Activated naive CD8-positive, alpha-beta T cell (primary cell): ENCODE measurements around the gene UBFD1.
A peak's percentile ranks its signal among the peaks of the same experiment; 100 is the strongest.

Experiments
- H3K27ac Mint-ChIP-seq: one replicate; pipeline ENCODE4 v1.8.0; 2021; ENCODE audit warnings: mixed read lengths
- H3K27me3 Mint-ChIP-seq: one replicate; pipeline ENCODE4 v1.8.0; 2021; ENCODE audit warnings: mixed read lengths
- H3K36me3 Mint-ChIP-seq: one replicate; pipeline ENCODE4 v1.8.0; 2021; ENCODE audit warnings: mixed read lengths
- H3K4me1 Mint-ChIP-seq: one replicate; pipeline ENCODE4 v1.8.0; 2021; ENCODE audit warnings: low read depth, mixed read lengths
- H3K4me3 Mint-ChIP-seq: one replicate; pipeline ENCODE4 v1.8.0; 2021; ENCODE audit warnings: mild to moderate bottlenecking, mixed read lengths
- H3K9me3 Mint-ChIP-seq: one replicate; pipeline ENCODE4 v1.8.0; 2021; ENCODE audit warnings: low read depth, mixed read lengths

Gene UBFD1

GRCh38 chr16:23520500-23520899, 37.0 kb upstream of the UBFD1 start:
- Mint-ChIP-seq H3K27ac (no peak overlapping the region), H3K4me3 (no peak overlapping the region), H3K27me3 (no peaks in the 10 kb centered on the region), H3K36me3 (peaks cover 30% of the 10 kb centered on the region), H3K9me3 (no peaks in the 10 kb centered on the region), H3K4me1 (peaks cover 12% of the 10 kb centered on the region)

GRCh38 chr16:23521037-23521743, 36.3 kb upstream of the UBFD1 start:
- H3K4me1 Mint-ChIP-seq, result peaks cover 7% of the 10 kb centered on the region

GRCh38 chr16:23521965-23522364, 35.6 kb upstream of the UBFD1 start:
- no peaks in the 10 kb centered on the region for H3K27me3 Mint-ChIP-seq
- H3K4me1 Mint-ChIP-seq, result peaks cover 3% of the 10 kb centered on the region
- no peaks in the 10 kb centered on the region for H3K9me3 Mint-ChIP-seq
- no peak overlapping the region for H3K27ac Mint-ChIP-seq
- H3K4me3 Mint-ChIP-seq, result no peak overlapping the region
- H3K36me3 Mint-ChIP-seq, result peaks cover 30% of the 10 kb centered on the region

More at GRCh38 chr16:23521037-23521743, 36.3 kb upstream of the UBFD1 start:
- Mint-ChIP-seq H3K9me3 (no peaks in the 10 kb centered on the region), H3K27me3 (no peaks in the 10 kb centered on the region), H3K36me3 (peaks cover 30% of the 10 kb centered on the region), H3K27ac (no peak overlapping the region), H3K4me3 (no peak overlapping the region)

- Mint-ChIP-seq H3K4me3 (no peak overlapping the region), H3K4me1 (peaks cover 3% of the 10 kb centered on the region), H3K27me3 (no peaks in the 10 kb centered on the region), H3K36me3 (peaks cover 33% of the 10 kb centered on the region), H3K27ac (no peak overlapping the region), H3K9me3 (no peaks in the 10 kb centered on the region)
These were observed 34.2 kb upstream of the UBFD1 start for GRCh38 chr16:23523321-23523720.

- Mint-ChIP-seq H3K4me1 (no peaks in the 10 kb centered on the region), H3K36me3 (peaks cover 33% of the 10 kb centered on the region), H3K27me3 (no peaks in the 10 kb centered on the region), H3K9me3 (no peaks in the 10 kb centered on the region), H3K4me3 (no peak overlapping the region), H3K27ac (no peak overlapping the region)
These were observed 33.6 kb upstream of the UBFD1 start for GRCh38 chr16:23523876-23524385.

GRCh38 chr16:23524886-23525285, 32.6 kb upstream of the UBFD1 start:
- no peaks in the 10 kb centered on the region for H3K27me3 Mint-ChIP-seq
- H3K36me3 Mint-ChIP-seq, result peaks cover 28% of the 10 kb centered on the region
- H3K4me1 Mint-ChIP-seq, result no peaks in the 10 kb centered on the region
- no peak overlapping the region for H3K27ac Mint-ChIP-seq
- no peaks in the 10 kb centered on the region for H3K9me3 Mint-ChIP-seq
- H3K4me3 Mint-ChIP-seq, result no peak overlapping the region

- Mint-ChIP-seq H3K27ac (no peak overlapping the region), H3K4me1 (no peaks in the 10 kb centered on the region), H3K27me3 (no peaks in the 10 kb centered on the region), H3K36me3 (peaks cover 15% of the 10 kb centered on the region), H3K4me3 (no peak overlapping the region), H3K9me3 (no peaks in the 10 kb centered on the region)
These were observed 29.4 kb upstream of the UBFD1 start for GRCh38 chr16:23527961-23528643.

GRCh38 chr16:23528644-23529310, 28.8 kb upstream of the UBFD1 start:
- peaks cover 11% of the 10 kb centered on the region for H3K36me3 Mint-ChIP-seq
- no peak overlapping the region for H3K27ac Mint-ChIP-seq
- H3K27me3 Mint-ChIP-seq, result no peaks in the 10 kb centered on the region
- H3K4me3 Mint-ChIP-seq, result no peak overlapping the region
- H3K4me1 Mint-ChIP-seq, result no peaks in the 10 kb centered on the region
- H3K9me3 Mint-ChIP-seq, result no peaks in the 10 kb centered on the region

GRCh38 chr16:23530062-23530461, 27.5 kb upstream of the UBFD1 start:
- Mint-ChIP-seq H3K9me3 (no peaks in the 10 kb centered on the region), H3K4me3 (no peak overlapping the region), H3K27me3 (no peaks in the 10 kb centered on the region), H3K4me1 (no peaks in the 10 kb centered on the region), H3K27ac (no peak overlapping the region), H3K36me3 (peaks cover 13% of the 10 kb centered on the region)

GRCh38 chr16:23532448-23532847, 25.1 kb upstream of the UBFD1 start:
- Mint-ChIP-seq H3K9me3 (no peaks in the 10 kb centered on the region), H3K36me3 (peaks cover 6% of the 10 kb centered on the region)

GRCh38 chr16:23534868-23535860, 22.4 kb upstream of the UBFD1 start:
- H3K4me3 Mint-ChIP-seq, result no peak overlapping the region
- no peak overlapping the region for H3K27ac Mint-ChIP-seq
- H3K36me3 Mint-ChIP-seq, result peaks cover 6% of the 10 kb centered on the region
- H3K9me3 Mint-ChIP-seq, result no peaks in the 10 kb centered on the region
- H3K4me1 Mint-ChIP-seq, result peaks cover 5% of the 10 kb centered on the region
- H3K27me3 Mint-ChIP-seq, result no peaks in the 10 kb centered on the region

More at GRCh38 chr16:23532448-23532847, 25.1 kb upstream of the UBFD1 start:
- no peaks in the 10 kb centered on the region for H3K27me3 Mint-ChIP-seq
- H3K4me3 Mint-ChIP-seq, result no peak overlapping the region
- H3K27ac Mint-ChIP-seq, result no peak overlapping the region
- no peaks in the 10 kb centered on the region for H3K4me1 Mint-ChIP-seq

- peaks cover 5% of the 10 kb centered on the region for H3K4me1 Mint-ChIP-seq
- no peak overlapping the region for H3K4me3 Mint-ChIP-seq
- H3K27ac Mint-ChIP-seq, result no peak overlapping the region
- no peaks in the 10 kb centered on the region for H3K27me3 Mint-ChIP-seq
- no peaks in the 10 kb centered on the region for H3K9me3 Mint-ChIP-seq
- peaks cover 6% of the 10 kb centered on the region for H3K36me3 Mint-ChIP-seq
These were observed 21.6 kb upstream of the UBFD1 start for GRCh38 chr16:23535901-23536300.

- no peaks in the 10 kb centered on the region for H3K9me3 Mint-ChIP-seq
- no peaks in the 10 kb centered on the region for H3K27me3 Mint-ChIP-seq
- peaks cover 5% of the 10 kb centered on the region for H3K4me1 Mint-ChIP-seq
- no peak overlapping the region for H3K4me3 Mint-ChIP-seq
- no peak overlapping the region for H3K27ac Mint-ChIP-seq
- H3K36me3 Mint-ChIP-seq, result peaks cover 9% of the 10 kb centered on the region
These were observed 20.1 kb upstream of the UBFD1 start for GRCh38 chr16:23537390-23537789.

GRCh38 chr16:23538919-23539278, 18.6 kb upstream of the UBFD1 start:
- no peaks in the 10 kb centered on the region for H3K27me3 Mint-ChIP-seq
- peak overlapping the region; percentile 28 for H3K27ac Mint-ChIP-seq
- H3K4me1 Mint-ChIP-seq, result peaks cover 5% of the 10 kb centered on the region
- no peaks in the 10 kb centered on the region for H3K9me3 Mint-ChIP-seq
- peaks cover 10% of the 10 kb centered on the region for H3K36me3 Mint-ChIP-seq
- H3K4me3 Mint-ChIP-seq, result no peak overlapping the region
